ENCODE results near the gene RBCK1. TPM values are rescaled to one million over a fixed set of nuclear protein-coding genes. Genes with fewer than 3 reads are reported as not detected.

RBCK1 gene
- total RNA-seq, 1 donor from 2014 or later = 111 TPM

GRCh38 chr20:363319-364078 lies 44.6 kb upstream of the RBCK1 start:
- no peak for DNase-seq (ENCODE audit: low spot score in 2 of 2, unreplicated experiment in 2 of 2)
- no peaks in the 10 kb centered on the region for H3K27me3 Mint-ChIP-seq (ENCODE audit: low read depth)
- no peaks in the 10 kb centered on the region for H3K9me3 Mint-ChIP-seq
- no peak overlapping the region for H3K27ac Mint-ChIP-seq
- TF ChIP-seq, protein P1, sequence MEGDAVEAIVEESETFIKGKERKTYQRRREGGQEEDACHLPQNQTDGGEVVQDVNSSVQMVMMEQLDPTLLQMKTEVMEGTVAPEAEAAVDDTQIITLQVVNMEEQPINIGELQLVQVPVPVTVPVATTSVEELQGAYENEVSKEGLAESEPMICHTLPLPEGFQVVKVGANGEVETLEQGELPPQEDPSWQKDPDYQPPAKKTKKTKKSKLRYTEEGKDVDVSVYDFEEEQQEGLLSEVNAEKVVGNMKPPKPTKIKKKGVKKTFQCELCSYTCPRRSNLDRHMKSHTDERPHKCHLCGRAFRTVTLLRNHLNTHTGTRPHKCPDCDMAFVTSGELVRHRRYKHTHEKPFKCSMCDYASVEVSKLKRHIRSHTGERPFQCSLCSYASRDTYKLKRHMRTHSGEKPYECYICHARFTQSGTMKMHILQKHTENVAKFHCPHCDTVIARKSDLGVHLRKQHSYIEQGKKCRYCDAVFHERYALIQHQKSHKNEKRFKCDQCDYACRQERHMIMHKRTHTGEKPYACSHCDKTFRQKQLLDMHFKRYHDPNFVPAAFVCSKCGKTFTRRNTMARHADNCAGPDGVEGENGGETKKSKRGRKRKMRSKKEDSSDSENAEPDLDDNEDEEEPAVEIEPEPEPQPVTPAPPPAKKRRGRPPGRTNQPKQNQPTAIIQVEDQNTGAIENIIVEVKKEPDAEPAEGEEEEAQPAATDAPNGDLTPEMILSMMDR (IDR thresholded peaks at IDR 0.05; ENCODE audit: unreplicated experiment) = no peak
- peaks cover 60% of the 10 kb centered on the region for H3K4me1 Mint-ChIP-seq
- no peaks in the 10 kb centered on the region for H3K36me3 Mint-ChIP-seq
- H3K4me3 Mint-ChIP-seq = no peak overlapping the region

- H3K27ac Mint-ChIP-seq = peak overlapping the region; percentile 79
- DNase-seq (ENCODE audit: low spot score in 2 of 2, unreplicated experiment in 2 of 2) = no peak
- no peak overlapping the region for H3K4me3 Mint-ChIP-seq
- H3K4me1 Mint-ChIP-seq = peaks cover 61% of the 10 kb centered on the region
- H3K9me3 Mint-ChIP-seq = no peaks in the 10 kb centered on the region
- TF ChIP-seq, protein P1 (IDR thresholded peaks at IDR 0.05; ENCODE audit: unreplicated experiment) = no peak
- no peaks in the 10 kb centered on the region for H3K36me3 Mint-ChIP-seq
- H3K27me3 Mint-ChIP-seq (ENCODE audit: low read depth) = no peaks in the 10 kb centered on the region
Measured at GRCh38 chr20:364905-365794, 42.9 kb upstream of the RBCK1 start.

GRCh38 chr20:366041-366718 lies 41.9 kb upstream of the RBCK1 start:
- H3K36me3 Mint-ChIP-seq = no peaks in the 10 kb centered on the region
- H3K27me3 Mint-ChIP-seq (ENCODE audit: low read depth) = no peaks in the 10 kb centered on the region
- H3K4me3 Mint-ChIP-seq = peak overlapping the region; percentile 18
- peak overlapping the region; percentile 82 for H3K27ac Mint-ChIP-seq
- TF ChIP-seq, protein P1 (IDR thresholded peaks at IDR 0.05; ENCODE audit: unreplicated experiment) = no peak
- H3K4me1 Mint-ChIP-seq = peaks cover 57% of the 10 kb centered on the region
- no peaks in the 10 kb centered on the region for H3K9me3 Mint-ChIP-seq
- no peak for DNase-seq (ENCODE audit: low spot score in 2 of 2, unreplicated experiment in 2 of 2)

GRCh38 chr20:366719-367485 lies 41.2 kb upstream of the RBCK1 start:
- H3K27ac Mint-ChIP-seq = peak overlapping the region; percentile 82
- H3K4me3 Mint-ChIP-seq = no peak overlapping the region
- H3K27me3 Mint-ChIP-seq (ENCODE audit: low read depth) = no peaks in the 10 kb centered on the region
- H3K4me1 Mint-ChIP-seq = peaks cover 57% of the 10 kb centered on the region
- TF ChIP-seq, protein P1 (IDR thresholded peaks at IDR 0.05; ENCODE audit: unreplicated experiment) = no peak
- no peak for DNase-seq (ENCODE audit: low spot score in 2 of 2, unreplicated experiment in 2 of 2)
- H3K36me3 Mint-ChIP-seq = no peaks in the 10 kb centered on the region
- no peaks in the 10 kb centered on the region for H3K9me3 Mint-ChIP-seq

GRCh38 chr20:367486-367887 lies 40.6 kb upstream of the RBCK1 start:
- H3K4me3 Mint-ChIP-seq = no peak overlapping the region
- H3K9me3 Mint-ChIP-seq = no peaks in the 10 kb centered on the region
- no peaks in the 10 kb centered on the region for H3K27me3 Mint-ChIP-seq (ENCODE audit: low read depth)
- H3K27ac Mint-ChIP-seq = peak overlapping the region; percentile 77
- TF ChIP-seq, protein P1 (IDR thresholded peaks at IDR 0.05; ENCODE audit: unreplicated experiment) = no peak
- peaks cover 57% of the 10 kb centered on the region for H3K4me1 Mint-ChIP-seq
- no peak for DNase-seq (ENCODE audit: low spot score in 2 of 2, unreplicated experiment in 2 of 2)
- no peaks in the 10 kb centered on the region for H3K36me3 Mint-ChIP-seq

Data from mesothelial cell of epicardium (in vitro differentiated cells).